GM12864 (cell line): ENCODE data around the gene POLH.
"Not testable (repeated sequence)": the region's sequence is repeated elsewhere in the genome, so short reads cannot be mapped to it uniquely, and the experiment has no call there.

ENCODE experiments used
- DNase-seq: peaks from one replicate; pipeline ENCODE4 v3.0.0-alpha.2; 2011; ENCODE audit warnings: low read depth
- H3K4me3 ChIP-seq: 2 replicates; pipeline ENCODE4 v1.5.1; 2011; ENCODE audit warnings: mild to moderate bottlenecking, low read depth, low read length, control low read depth
- TF ChIP-seq, protein P1 (sequence below): IDR thresholded peaks from 2 replicates; pipeline ENCODE4 v1.5.1; 2011; ENCODE audit warnings: low read depth, mild to moderate bottlenecking, moderate library complexity, low read length, control low read depth, inconsistent platforms; ENCODE audit errors: missing control alignments

The POLH gene

DNA sequence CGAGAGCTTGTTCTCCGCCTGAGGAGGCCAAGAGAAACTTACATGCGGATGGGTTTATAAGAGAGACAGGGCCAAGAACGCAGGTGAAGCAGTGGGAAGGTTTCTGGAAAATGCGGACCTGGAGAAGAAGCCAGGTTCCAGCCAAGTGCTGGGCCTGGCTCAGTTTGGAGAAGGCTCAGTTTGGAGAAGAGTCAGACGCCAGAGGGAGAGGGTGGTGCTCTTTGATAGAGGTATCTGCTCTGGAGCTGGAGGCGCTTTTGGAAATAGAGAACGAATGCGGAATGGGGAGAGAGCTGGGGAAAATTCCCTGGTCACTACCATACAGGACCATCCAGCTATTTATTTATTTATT is 69.6 kb downstream of the POLH start:
- TF ChIP-seq, protein P1, sequence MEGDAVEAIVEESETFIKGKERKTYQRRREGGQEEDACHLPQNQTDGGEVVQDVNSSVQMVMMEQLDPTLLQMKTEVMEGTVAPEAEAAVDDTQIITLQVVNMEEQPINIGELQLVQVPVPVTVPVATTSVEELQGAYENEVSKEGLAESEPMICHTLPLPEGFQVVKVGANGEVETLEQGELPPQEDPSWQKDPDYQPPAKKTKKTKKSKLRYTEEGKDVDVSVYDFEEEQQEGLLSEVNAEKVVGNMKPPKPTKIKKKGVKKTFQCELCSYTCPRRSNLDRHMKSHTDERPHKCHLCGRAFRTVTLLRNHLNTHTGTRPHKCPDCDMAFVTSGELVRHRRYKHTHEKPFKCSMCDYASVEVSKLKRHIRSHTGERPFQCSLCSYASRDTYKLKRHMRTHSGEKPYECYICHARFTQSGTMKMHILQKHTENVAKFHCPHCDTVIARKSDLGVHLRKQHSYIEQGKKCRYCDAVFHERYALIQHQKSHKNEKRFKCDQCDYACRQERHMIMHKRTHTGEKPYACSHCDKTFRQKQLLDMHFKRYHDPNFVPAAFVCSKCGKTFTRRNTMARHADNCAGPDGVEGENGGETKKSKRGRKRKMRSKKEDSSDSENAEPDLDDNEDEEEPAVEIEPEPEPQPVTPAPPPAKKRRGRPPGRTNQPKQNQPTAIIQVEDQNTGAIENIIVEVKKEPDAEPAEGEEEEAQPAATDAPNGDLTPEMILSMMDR = no peak
- peak overlapping the region; percentile 30 for H3K4me3 ChIP-seq
- no peak for DNase-seq

DNA sequence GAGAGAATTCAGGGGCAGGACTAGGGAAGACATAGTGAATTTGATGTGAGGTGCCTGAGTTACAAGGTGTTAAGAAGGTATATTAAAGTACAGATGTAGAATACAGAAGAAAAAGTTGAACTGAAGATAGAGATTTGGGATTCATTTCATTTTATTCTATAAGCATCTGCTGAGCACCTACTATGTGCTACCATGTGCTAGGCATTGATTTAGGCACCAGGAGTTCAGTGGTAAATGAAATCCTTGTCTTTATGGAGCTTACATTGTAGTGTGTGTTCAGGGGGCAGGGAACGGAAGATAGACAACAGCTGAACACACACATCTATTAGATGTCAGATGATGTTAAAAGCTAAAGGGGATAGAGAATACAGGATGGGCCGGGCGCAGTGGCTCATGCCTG is 71.6 kb downstream of the POLH start:
- DNase-seq = no peak
- no peak overlapping the region for H3K4me3 ChIP-seq
- TF ChIP-seq, protein P1 = no peak

DNA sequence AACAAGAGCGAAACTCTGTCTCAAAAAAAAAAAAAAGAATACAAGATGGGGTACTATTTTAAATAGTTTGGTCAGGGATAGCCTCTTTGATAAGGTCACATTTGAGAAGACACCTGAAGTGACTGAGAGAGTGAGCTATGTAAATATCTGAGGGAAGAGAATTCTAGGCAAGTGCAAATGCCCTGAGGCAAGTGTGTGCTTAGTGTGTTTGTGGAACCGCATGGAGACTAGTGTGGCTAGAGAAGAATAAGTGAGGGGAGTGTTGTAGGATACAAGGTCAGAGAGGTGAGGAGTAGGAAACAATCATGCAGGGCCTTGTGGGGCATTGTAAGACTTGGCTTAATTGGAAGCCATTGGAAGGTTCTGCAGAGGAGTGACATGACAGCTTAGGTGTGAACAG is 72.3 kb downstream of the POLH start:
- TF ChIP-seq, protein P1 = no peak
- no peak overlapping the region for H3K4me3 ChIP-seq
- DNase-seq = no peak

DNA sequence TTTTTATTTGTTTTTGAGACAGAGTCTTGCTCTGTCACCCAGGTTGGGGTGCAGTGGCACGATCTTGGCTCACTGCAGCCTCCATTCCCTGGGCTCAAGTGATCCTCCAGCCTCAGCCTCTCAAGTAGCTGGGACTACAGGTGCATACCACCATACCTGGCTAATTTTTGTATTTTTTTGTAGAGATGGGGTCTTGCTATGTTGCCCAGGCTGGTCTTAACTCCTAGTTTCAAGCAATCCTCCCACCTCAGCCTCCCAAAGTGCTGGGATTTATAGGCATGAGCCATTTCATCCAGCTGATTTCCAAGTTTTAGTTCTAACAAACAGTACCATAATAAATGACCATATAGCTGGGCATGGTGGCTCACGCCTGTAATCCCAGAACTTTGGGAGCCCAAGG is 76.8 kb downstream of the POLH start:
- DNase-seq, H3K4me3 ChIP-seq: not testable (repeated sequence)

DNA sequence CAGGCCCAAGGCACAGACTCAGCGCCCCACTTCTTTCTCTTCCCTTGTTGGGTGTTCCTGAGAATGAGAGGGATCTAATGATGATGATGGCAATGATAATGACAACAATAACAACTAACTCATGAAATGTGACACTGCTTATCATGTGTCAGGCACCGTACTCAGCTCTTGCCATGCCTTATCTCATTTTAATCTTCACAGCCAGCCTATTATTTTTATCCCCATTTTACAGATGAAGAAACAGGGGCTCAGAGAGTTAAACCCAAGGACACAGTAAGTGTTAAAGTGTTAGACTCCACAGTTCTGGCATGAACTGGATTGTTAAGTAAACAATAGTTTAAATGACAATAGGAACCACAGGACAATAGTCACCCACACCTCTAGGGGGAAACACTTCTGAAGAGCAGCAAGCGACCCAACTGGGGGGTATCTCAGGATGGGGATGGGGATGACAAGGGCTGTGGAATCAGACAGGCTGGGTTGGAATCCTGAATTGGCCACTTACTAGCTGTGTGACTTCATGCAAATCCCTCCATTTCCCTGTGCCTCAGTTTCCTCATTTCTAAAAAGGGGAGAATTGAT is 81.3 kb downstream of the POLH start:
- DNase-seq = no peak
- no peak overlapping the region for H3K4me3 ChIP-seq
- TF ChIP-seq, protein P1 = no peak

DNA sequence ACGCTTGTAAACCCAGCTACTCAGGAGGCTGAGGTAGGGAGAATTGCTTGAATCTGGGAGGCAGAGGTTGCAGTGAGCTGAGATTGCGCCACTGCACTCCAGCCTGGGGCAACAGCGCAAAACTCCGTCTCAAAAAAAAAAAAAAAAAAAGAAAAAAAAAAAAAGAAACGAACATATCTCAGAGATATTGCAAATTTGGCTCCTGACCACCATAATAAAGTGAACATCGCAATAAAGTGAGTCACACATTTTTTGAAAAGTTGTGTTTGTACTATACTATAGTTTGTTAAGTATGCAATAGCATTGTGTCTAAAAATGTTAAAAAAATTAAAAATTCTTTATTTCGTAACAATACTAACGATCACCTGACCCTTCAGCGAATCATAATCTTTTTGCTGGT is 82.2 kb downstream of the POLH start:
- DNase-seq = no peak
- TF ChIP-seq, protein P1 = no peak
- no peak overlapping the region for H3K4me3 ChIP-seq

DNA sequence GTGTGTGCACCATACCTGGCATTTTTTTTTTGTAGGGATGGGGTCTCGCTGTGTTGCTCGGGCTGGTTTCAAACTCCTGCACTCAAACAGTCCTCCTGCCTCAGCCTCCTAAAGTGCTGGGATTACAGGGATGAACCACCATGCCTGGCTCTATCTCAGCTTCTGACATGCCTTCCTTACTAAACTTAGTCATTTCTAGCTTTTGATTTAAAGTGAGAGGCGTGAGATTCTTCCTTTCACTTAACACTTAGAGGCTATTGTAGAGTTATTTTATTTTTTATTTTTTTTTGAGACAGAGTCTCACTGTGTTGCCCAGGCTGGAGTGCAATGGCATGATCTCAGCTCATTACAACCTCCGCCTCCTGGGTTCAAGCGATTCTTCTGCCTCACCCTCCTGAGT is 87.0 kb downstream of the POLH start:
- H3K4me3 ChIP-seq, DNase-seq: not testable (repeated sequence)
